Frontal cortex (tissue), 1 donor: Measurements from ENCODE around the gene ODAPH. TPM values are rescaled to one million over a fixed set of nuclear protein-coding genes. Genes with fewer than 3 reads are reported as not detected.

Experiments used
- total RNA-seq: library from RNA; depleted of rRNA; stranded (reverse); fragments of >200 nt; gene quantifications from one replicate; pipeline ENCODE4 v1.2.3, GENCODE V29; 2014

ODAPH gene
- total RNA-seq, 1 donor from 2014 or later, result not detected

Other genes with a start within 250 kb of the ODAPH start
- 48.5 TPM for gene RCHY1, start 41.7 kb upstream of the ODAPH start, total RNA-seq
- gene THAP6, start 41.6 kb upstream of the ODAPH start, total RNA-seq, result 13.0 TPM
- gene CDKL2, start 74.5 kb downstream of the ODAPH start, total RNA-seq, result 60.7 TPM
- gene G3BP2, start 117.3 kb downstream of the ODAPH start, total RNA-seq, result 472 TPM
- 48.9 TPM for gene USO1, start 168.5 kb downstream of the ODAPH start, total RNA-seq